Measurements from ENCODE around the gene OBSL1. TPM values are rescaled to one million over a fixed set of nuclear protein-coding genes. Genes with fewer than 3 reads are reported as not detected.

The OBSL1 gene
- total RNA-seq, 1 donor from 2014 or later, result 20.6 TPM

GRCh38 chr2:219516888-219517287 is 54.5 kb downstream of the OBSL1 start:
- DNase-seq (ENCODE audit: extremely low read depth, low read depth, low spot score), result no peak

GRCh38 chr2:219515874-219516629 is 55.3 kb downstream of the OBSL1 start:
- DNase-seq (ENCODE audit: extremely low read depth, low read depth, low spot score), result no peak

- no peak for DNase-seq (ENCODE audit: extremely low read depth, low read depth, low spot score)
These were observed 56.5 kb downstream of the OBSL1 start for GRCh38 chr2:219514836-219515235.

GRCh38 chr2:219514196-219514761 is 57.1 kb downstream of the OBSL1 start, which contains the start of gene ASIC4:
ASIC4 (plus strand) TSS chr2:219514482; CDS start chr2:219514725, 243 bp downstream.
- DNase-seq (ENCODE audit: extremely low read depth, low read depth, low spot score), result no peak

- no peak for DNase-seq (ENCODE audit: extremely low read depth, low read depth, low spot score)
These were observed 57.6 kb downstream of the OBSL1 start for GRCh38 chr2:219513787-219514186.

- no peak for DNase-seq (ENCODE audit: extremely low read depth, low read depth, low spot score)
These were observed 58.7 kb downstream of the OBSL1 start for GRCh38 chr2:219512524-219513216.

GRCh38 chr2:219511547-219512325 is 59.6 kb downstream of the OBSL1 start:
- no peak for DNase-seq (ENCODE audit: extremely low read depth, low read depth, low spot score)

- no peak for DNase-seq (ENCODE audit: extremely low read depth, low read depth, low spot score)
These were observed 60.7 kb downstream of the OBSL1 start for GRCh38 chr2:219510512-219511135.

GRCh38 chr2:219509780-219510511 is 61.4 kb downstream of the OBSL1 start:
- DNase-seq (ENCODE audit: extremely low read depth, low read depth, low spot score), result no peak

GRCh38 chr2:219508971-219509779 is 62.2 kb downstream of the OBSL1 start:
- no peak for DNase-seq (ENCODE audit: extremely low read depth, low read depth, low spot score)

- DNase-seq (ENCODE audit: extremely low read depth, low read depth, low spot score), result no peak
These were observed 63.0 kb downstream of the OBSL1 start for GRCh38 chr2:219508444-219508734.

- no peak for DNase-seq (ENCODE audit: extremely low read depth, low read depth, low spot score)
These were observed 63.5 kb downstream of the OBSL1 start for GRCh38 chr2:219507581-219508443.

GRCh38 chr2:219506802-219507526 is 64.4 kb downstream of the OBSL1 start:
- DNase-seq (ENCODE audit: extremely low read depth, low read depth, low spot score), result no peak

GRCh38 chr2:219506153-219506801 is 65.1 kb downstream of the OBSL1 start:
- DNase-seq (ENCODE audit: extremely low read depth, low read depth, low spot score), result no peak

- no peak for DNase-seq (ENCODE audit: extremely low read depth, low read depth, low spot score)
These were observed 65.8 kb downstream of the OBSL1 start for GRCh38 chr2:219505585-219505984.

- DNase-seq (ENCODE audit: extremely low read depth, low read depth, low spot score), result no peak
These were observed 68.7 kb downstream of the OBSL1 start for GRCh38 chr2:219502618-219503017.

GRCh38 chr2:219501849-219502248 is 69.5 kb downstream of the OBSL1 start:
- no peak for DNase-seq (ENCODE audit: extremely low read depth, low read depth, low spot score)

Data from glomerular endothelial cell (primary cell).